HepG2 (cell line): ENCODE results near the gene PHYH. TPM values are rescaled to one million over a fixed set of nuclear protein-coding genes. Genes with fewer than 3 reads are reported as not detected.
A peak's percentile ranks its signal among the peaks of the same experiment; 100 is the strongest.

Experiments used
- AGO1 ChIP-seq: fragments of 200-400 bp; formaldehyde crosslinking; IDR thresholded peaks from 2 replicates; pipeline ENCODE4 v1.6.1; 2017; ENCODE audit warnings: mild to moderate bottlenecking, low read depth, low read length, moderate library complexity; ENCODE audit not compliant: poor library complexity, severe bottlenecking
- ARNT2 ChIP-seq: sonication (generic); formaldehyde crosslinking; IDR thresholded peaks from 2 replicates; pipeline ENCODE4 v1.8.0; 2022; ENCODE audit warnings: mild to moderate bottlenecking, low read depth, missing genetic modification reagents, moderate library complexity
- CREB1 ChIP-seq, 2 experiments: fragments of 450-650 bp in 1 of 2; IDR thresholded peaks; 2 replicates each; pipeline ENCODE4 v1.6.1; 2016 to 2017; ENCODE audit warnings: control low read depth in 1 of 2, mild to moderate bottlenecking in 1 of 2, missing compliant biosample characterization in 1 of 2, missing genetic modification characterization in 1 of 2
- HMG20B ChIP-seq: conservative IDR thresholded peaks from 2 replicates; pipeline ENCODE4 v1.6.1; 2016; ENCODE audit warnings: missing genetic modification reagents, missing compliant biosample characterization
- KLF13 ChIP-seq: sonication (generic); formaldehyde crosslinking; IDR thresholded peaks from 2 replicates; pipeline ENCODE4 v1.4.0; 2020; ENCODE audit warnings: mild to moderate bottlenecking, missing genetic modification reagents
- RFXANK ChIP-seq: IDR thresholded peaks from 2 replicates; pipeline ENCODE4 v1.6.1; 2016
- TOPORS ChIP-seq: sonication (generic); formaldehyde crosslinking; IDR thresholded peaks from 2 replicates; pipeline ENCODE4 v1.8.0; 2023; ENCODE audit warnings: mild to moderate bottlenecking, missing genetic modification reagents
- ZBTB43 ChIP-seq: sonication (generic); formaldehyde crosslinking; conservative IDR thresholded peaks from 2 replicates; pipeline ENCODE4 v1.4.0; 2020; ENCODE audit warnings: missing genetic modification reagents
- ZGPAT ChIP-seq: IDR thresholded peaks from 2 replicates; pipeline ENCODE4 v1.6.1; 2016; ENCODE audit warnings: mild to moderate bottlenecking
- ZMAT5 ChIP-seq: sonication (generic); formaldehyde crosslinking; IDR thresholded peaks from 2 replicates; pipeline ENCODE4 v1.5.0; 2020; ENCODE audit warnings: mild to moderate bottlenecking, low read depth, missing genetic modification reagents, borderline replicate concordance
- ZNF160 ChIP-seq: sonication (generic); formaldehyde crosslinking; IDR thresholded peaks from 2 replicates; pipeline ENCODE4 v1.8.0; 2022; ENCODE audit warnings: mild to moderate bottlenecking, inconsistent platforms, missing genetic modification reagents
- ZNF20 ChIP-seq: sonication (generic); formaldehyde crosslinking; IDR thresholded peaks from 2 replicates; pipeline ENCODE4 v1.4.0; 2020; ENCODE audit warnings: mild to moderate bottlenecking, moderate library complexity, missing genetic modification reagents
- ZNF232 ChIP-seq: sonication (generic); formaldehyde crosslinking; IDR thresholded peaks from 2 replicates; pipeline ENCODE4 v1.4.0; 2020; ENCODE audit warnings: missing genetic modification reagents, borderline replicate concordance
- ZNF253 ChIP-seq: sonication (generic); formaldehyde crosslinking; IDR thresholded peaks from 2 replicates; pipeline ENCODE4 v1.8.0; 2022; ENCODE audit warnings: mild to moderate bottlenecking, missing genetic modification reagents, borderline replicate concordance
- ZNF670 ChIP-seq: sonication (generic); formaldehyde crosslinking; IDR thresholded peaks from 2 replicates; pipeline ENCODE4 v1.8.0; 2022; ENCODE audit warnings: mild to moderate bottlenecking, missing genetic modification reagents, borderline replicate concordance
- polyA plus RNA-seq, 8 experiments: library from polyadenylated mRNA; depleted of rRNA in 3 of 8; stranded (reverse) in 7 of 8; unstranded in 1 of 8; fragments of >200 nt; fragmentation: Illumina TruSeq in 4 of 8; extraction: Trizol in 4 of 8; gene quantifications; 2 replicates each; pipeline versions ENCODE4 v1.2.1 to v1.2.3, GENCODE V29; 2011 to 2016; ENCODE audit warnings: low read depth in 4 of 8, missing spikeins in 1 of 8, mixed read lengths in 1 of 8; ENCODE audit not compliant: insufficient read depth in 1 of 8
- total RNA-seq, 5 experiments: library from RNA; depleted of rRNA; stranded (reverse); fragments of >200 nt; fragmentation: Illumina TruSeq; extraction: Trizol; gene quantifications; 2 replicates each; pipeline ENCODE4 v1.2.3, GENCODE V29; 2016; ENCODE audit warnings: low read depth in 1 of 5
- TF ChIP-seq, protein P1 (sequence below): sonication (generic); formaldehyde crosslinking; IDR thresholded peaks from 2 replicates; pipeline ENCODE4 v1.4.0; 2020; ENCODE audit warnings: missing genetic modification reagents
- TF ChIP-seq, protein P2 (sequence below): sonication (generic); formaldehyde crosslinking; IDR thresholded peaks from 2 replicates; pipeline ENCODE4 v1.5.1; 2020; ENCODE audit warnings: mild to moderate bottlenecking, missing genetic modification reagents, borderline replicate concordance

The PHYH gene
- total and polyA plus RNA-seq, 2 of the 13 experiments (the other 11 are each of a cell fraction or from before 2014, with no cell fraction given) = 27.2 to 34.5 TPM

- TF ChIP-seq, protein P1, sequence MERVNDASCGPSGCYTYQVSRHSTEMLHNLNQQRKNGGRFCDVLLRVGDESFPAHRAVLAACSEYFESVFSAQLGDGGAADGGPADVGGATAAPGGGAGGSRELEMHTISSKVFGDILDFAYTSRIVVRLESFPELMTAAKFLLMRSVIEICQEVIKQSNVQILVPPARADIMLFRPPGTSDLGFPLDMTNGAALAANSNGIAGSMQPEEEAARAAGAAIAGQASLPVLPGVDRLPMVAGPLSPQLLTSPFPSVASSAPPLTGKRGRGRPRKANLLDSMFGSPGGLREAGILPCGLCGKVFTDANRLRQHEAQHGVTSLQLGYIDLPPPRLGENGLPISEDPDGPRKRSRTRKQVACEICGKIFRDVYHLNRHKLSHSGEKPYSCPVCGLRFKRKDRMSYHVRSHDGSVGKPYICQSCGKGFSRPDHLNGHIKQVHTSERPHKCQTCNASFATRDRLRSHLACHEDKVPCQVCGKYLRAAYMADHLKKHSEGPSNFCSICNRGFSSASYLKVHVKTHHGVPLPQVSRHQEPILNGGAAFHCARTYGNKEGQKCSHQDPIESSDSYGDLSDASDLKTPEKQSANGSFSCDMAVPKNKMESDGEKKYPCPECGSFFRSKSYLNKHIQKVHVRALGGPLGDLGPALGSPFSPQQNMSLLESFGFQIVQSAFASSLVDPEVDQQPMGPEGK (CRISPR knock-in tag) = peak; percentile 89
- TF ChIP-seq ZNF253 (0 out of 2 replicates have a peak, but pooled peaks have one; percentile 46), ZNF670 (no peak), ARNT2 (CRISPR knock-in tag) (no peak), TOPORS (CRISPR knock-in tag) (0 out of 2 replicates have a peak, but pooled peaks have one; percentile 20), KLF13 (CRISPR knock-in tag) (no peak), ZNF20 (CRISPR knock-in tag) (no peak), ZBTB43 (CRISPR knock-in tag) (no peak), HMG20B (CRISPR knock-in tag) (0 out of 2 replicates have a peak, but pooled peaks have one; percentile 16), CREB1 (IDR thresholded peaks at IDR 0.05) (no peak), CREB1 (CRISPR knock-in tag; IDR thresholded peaks at IDR 0.05) (no peak), ZMAT5 (CRISPR knock-in tag) (no peak), ZNF160 (no peak), RFXANK (CRISPR knock-in tag) (no peak), ZNF232 (CRISPR knock-in tag) (no peak), AGO1 (no peak), ZGPAT (no peak)
- TF ChIP-seq, protein P2, sequence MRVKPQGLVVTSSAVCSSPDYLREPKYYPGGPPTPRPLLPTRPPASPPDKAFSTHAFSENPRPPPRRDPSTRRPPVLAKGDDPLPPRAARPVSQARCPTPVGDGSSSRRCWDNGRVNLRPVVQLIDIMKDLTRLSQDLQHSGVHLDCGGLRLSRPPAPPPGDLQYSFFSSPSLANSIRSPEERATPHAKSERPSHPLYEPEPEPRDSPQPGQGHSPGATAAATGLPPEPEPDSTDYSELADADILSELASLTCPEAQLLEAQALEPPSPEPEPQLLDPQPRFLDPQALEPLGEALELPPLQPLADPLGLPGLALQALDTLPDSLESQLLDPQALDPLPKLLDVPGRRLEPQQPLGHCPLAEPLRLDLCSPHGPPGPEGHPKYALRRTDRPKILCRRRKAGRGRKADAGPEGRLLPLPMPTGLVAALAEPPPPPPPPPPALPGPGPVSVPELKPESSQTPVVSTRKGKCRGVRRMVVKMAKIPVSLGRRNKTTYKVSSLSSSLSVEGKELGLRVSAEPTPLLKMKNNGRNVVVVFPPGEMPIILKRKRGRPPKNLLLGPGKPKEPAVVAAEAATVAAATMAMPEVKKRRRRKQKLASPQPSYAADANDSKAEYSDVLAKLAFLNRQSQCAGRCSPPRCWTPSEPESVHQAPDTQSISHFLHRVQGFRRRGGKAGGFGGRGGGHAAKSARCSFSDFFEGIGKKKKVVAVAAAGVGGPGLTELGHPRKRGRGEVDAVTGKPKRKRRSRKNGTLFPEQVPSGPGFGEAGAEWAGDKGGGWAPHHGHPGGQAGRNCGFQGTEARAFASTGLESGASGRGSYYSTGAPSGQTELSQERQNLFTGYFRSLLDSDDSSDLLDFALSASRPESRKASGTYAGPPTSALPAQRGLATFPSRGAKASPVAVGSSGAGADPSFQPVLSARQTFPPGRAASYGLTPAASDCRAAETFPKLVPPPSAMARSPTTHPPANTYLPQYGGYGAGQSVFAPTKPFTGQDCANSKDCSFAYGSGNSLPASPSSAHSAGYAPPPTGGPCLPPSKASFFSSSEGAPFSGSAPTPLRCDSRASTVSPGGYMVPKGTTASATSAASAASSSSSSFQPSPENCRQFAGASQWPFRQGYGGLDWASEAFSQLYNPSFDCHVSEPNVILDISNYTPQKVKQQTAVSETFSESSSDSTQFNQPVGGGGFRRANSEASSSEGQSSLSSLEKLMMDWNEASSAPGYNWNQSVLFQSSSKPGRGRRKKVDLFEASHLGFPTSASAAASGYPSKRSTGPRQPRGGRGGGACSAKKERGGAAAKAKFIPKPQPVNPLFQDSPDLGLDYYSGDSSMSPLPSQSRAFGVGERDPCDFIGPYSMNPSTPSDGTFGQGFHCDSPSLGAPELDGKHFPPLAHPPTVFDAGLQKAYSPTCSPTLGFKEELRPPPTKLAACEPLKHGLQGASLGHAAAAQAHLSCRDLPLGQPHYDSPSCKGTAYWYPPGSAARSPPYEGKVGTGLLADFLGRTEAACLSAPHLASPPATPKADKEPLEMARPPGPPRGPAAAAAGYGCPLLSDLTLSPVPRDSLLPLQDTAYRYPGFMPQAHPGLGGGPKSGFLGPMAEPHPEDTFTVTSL (CRISPR knock-in tag) = peak; percentile 32; the same call in 1 of the 2 replicates
These were observed 28.2 kb downstream of the PHYH start (continued) for GRCh38 chr10:13271552-13272163.
